Non-pigmented ciliary epithelial cell (primary cell): Measurements from ENCODE around the gene PALLD.

ENCODE experiments used
- DNase-seq: peaks from one replicate; pipeline ENCODE4 v3.0.0-alpha.2; 2010; ENCODE audit warnings: low read depth

The PALLD gene

GRCh38 chr4:168593399-168593798, 96.5 kb downstream of the PALLD start:
- no peak for DNase-seq

- no peak for DNase-seq
These were observed 97.3 kb downstream of the PALLD start for GRCh38 chr4:168594121-168594520.

GRCh38 chr4:168598191-168598590, 101.3 kb downstream of the PALLD start:
- no peak for DNase-seq

- no peak for DNase-seq
These were observed 104.1 kb downstream of the PALLD start for GRCh38 chr4:168600796-168601583.

GRCh38 chr4:168601899-168602298, 105.0 kb downstream of the PALLD start:
- DNase-seq, result no peak

GRCh38 chr4:168604496-168605373, 107.9 kb downstream of the PALLD start:
- DNase-seq, result no peak

- no peak for DNase-seq
These were observed 108.6 kb downstream of the PALLD start for GRCh38 chr4:168605411-168605810.

GRCh38 chr4:168607215-168607614, 110.4 kb downstream of the PALLD start:
- DNase-seq, result no peak

- DNase-seq, result no peak
These were observed 111.9 kb downstream of the PALLD start for GRCh38 chr4:168608771-168609170.

GRCh38 chr4:168609369-168609768, 112.5 kb downstream of the PALLD start:
- DNase-seq, result no peak

- no peak for DNase-seq
These were observed 114.2 kb downstream of the PALLD start for GRCh38 chr4:168610911-168611530.

GRCh38 chr4:168612450-168613135, 115.7 kb downstream of the PALLD start:
- DNase-seq, result no peak

- DNase-seq, result no peak
These were observed 117.0 kb downstream of the PALLD start for GRCh38 chr4:168613869-168614268.

- DNase-seq, result no peak
These were observed 117.6 kb downstream of the PALLD start for GRCh38 chr4:168614281-168615057.

- DNase-seq, result no peak
These were observed 118.6 kb downstream of the PALLD start for GRCh38 chr4:168615294-168616065.

- no peak for DNase-seq
These were observed 121.9 kb downstream of the PALLD start for GRCh38 chr4:168618577-168619265.

- DNase-seq, result no peak
These were observed 122.4 kb downstream of the PALLD start for GRCh38 chr4:168619266-168619631.

GRCh38 chr4:168621806-168622589, 125.1 kb downstream of the PALLD start:
- peak; percentile 94 for DNase-seq

- DNase-seq, result no peak
These were observed 125.7 kb downstream of the PALLD start for GRCh38 chr4:168622600-168622999.
